Lung (tissue), 12 donors: ENCODE measurements around the gene NR3C1. TPM values are rescaled to one million over a fixed set of nuclear protein-coding genes. Genes with fewer than 3 reads are reported as not detected.

Source experiments
- ATAC-seq: fragments of 200-7000 bp; cut with Tn5 transposase; one replicate; pipeline ENCODE4 v1.9.1; 2020; ENCODE audit warnings: moderate number of reproducible peaks; ENCODE audit not compliant: insufficient read depth, low FRiP score
- DNase-seq, 3 donors: peaks; one replicate each; pipeline ENCODE4 v3.0.0-alpha.2; 2013 to 2017
- H3K27ac ChIP-seq, 2 donors: one replicate each; pipeline ENCODE4 v1.5.1; 2013; ENCODE audit warnings: mild to moderate bottlenecking in 2 of 2, moderate library complexity in 2 of 2, control low read depth in 1 of 2, inconsistent platforms in 1 of 2, low read depth in 1 of 2, low read length in 1 of 2
- H3K27me3 ChIP-seq, 3 donors: one replicate each; pipeline ENCODE4 v1.5.1; 2013; ENCODE audit warnings: low read length in 2 of 3; ENCODE audit not compliant: control insufficient read depth in 3 of 3, insufficient read depth in 3 of 3
- H3K36me3 ChIP-seq, 4 donors: one replicate each; pipeline ENCODE4 v1.5.1; 2013; ENCODE audit warnings: low read length in 4 of 4, mild to moderate bottlenecking in 1 of 4, moderate library complexity in 1 of 4; ENCODE audit not compliant: control insufficient read depth in 4 of 4, insufficient read depth in 4 of 4
- H3K4me1 ChIP-seq, 5 donors: one replicate each; pipeline ENCODE4 v1.5.1; 2013; ENCODE audit warnings: low read length in 5 of 5, mild to moderate bottlenecking in 2 of 5, moderate library complexity in 1 of 5; ENCODE audit not compliant: control insufficient read depth in 5 of 5, insufficient read depth in 5 of 5
- H3K4me3 ChIP-seq: one replicate; pipeline ENCODE4 v1.5.1; 2013; ENCODE audit warnings: mild to moderate bottlenecking, control low read depth, moderate library complexity
- H3K9ac ChIP-seq, 2 donors: one replicate each; pipeline ENCODE4 v1.5.1; 2013; ENCODE audit warnings: low read length in 2 of 2, control low read depth in 1 of 2; ENCODE audit not compliant: insufficient read depth in 1 of 2
- H3K9me3 ChIP-seq, 4 donors: one replicate each; pipeline ENCODE4 v1.5.1; 2013; ENCODE audit warnings: low read length in 3 of 4, mild to moderate bottlenecking in 1 of 4, moderate library complexity in 1 of 4; ENCODE audit not compliant: control insufficient read depth in 4 of 4, insufficient read depth in 3 of 4
- CTCF ChIP-seq: IDR thresholded peaks from 2 replicates; pipeline ENCODE4 v1.5.1; 2012; ENCODE audit warnings: mild to moderate bottlenecking; ENCODE audit errors: control extremely low read depth, extremely low read depth
- WGBS, 2 donors: extraction: QIAGEN DNeasy Blood & Tissue Kit; methylation state at CpG; one replicate each; pipeline ENCODE4 v1.1.7; 2013; 5-methylcytosine and 5-hydroxymethylcytosine counted together
- polyA plus RNA-seq, 2 donors: library from polyadenylated mRNA; stranded (reverse); fragments of 200-250 nt; gene quantifications; one replicate each; pipeline ENCODE4 v1.2.1, GENCODE V29; 2013
- total RNA-seq, 2 donors: library from RNA; depleted of rRNA in 1 of 2; stranded (reverse); fragments of >200 nt in 1 of 2; gene quantifications; one replicate each; pipeline ENCODE4 v1.2.1, GENCODE V29; 2014 to 2021
- donor health status: control.
- donor health status: control.
- donor health status: Bipolar disorder and iron deficiency.
- donor health status: healthy.
- donor health status: DM: yes; HTN: yes; CAD: no.

The NR3C1 gene
- total and polyA plus RNA-seq, 4 donors = 21.6 to 103 (median 48.2) TPM

- peak overlapping the region in 1 of 2 donors; percentile 88 for H3K9ac ChIP-seq
- peak overlapping the region; percentile 45 to 68 for H3K27ac ChIP-seq
- no peaks in the 10 kb centered on the region for H3K27me3 ChIP-seq
- ATAC-seq (no peak), DNase-seq (no peak)
- WGBS, 2 donors = 40 to 58% methylated on average over 12 of the region's 12 CpGs
- H3K4me1 ChIP-seq = peaks cover 0 to 72% (median 2%) of the 10 kb centered on the region in 5 donors
- peaks cover 0 to 11% (median 4%) of the 10 kb centered on the region in 4 donors for H3K36me3 ChIP-seq
- TF ChIP-seq CTCF = no peak
- peak overlapping the region; percentile 18 for H3K4me3 ChIP-seq
- H3K9me3 ChIP-seq = no peaks in the 10 kb centered on the region
These were observed 3.6 kb downstream of the NR3C1 start for GRCh38 chr5:143399616-143400540.

GRCh38 chr5:143398451-143399237, 4.8 kb downstream of the NR3C1 start:
- peaks cover 0 to 11% (median 4%) of the 10 kb centered on the region in 4 donors for H3K36me3 ChIP-seq
- H3K9me3 ChIP-seq = no peaks in the 10 kb centered on the region
- ATAC-seq (no peak), DNase-seq (peak in 1 of 3 donors; percentile 20)
- no peaks in the 10 kb centered on the region for H3K27me3 ChIP-seq
- H3K4me1 ChIP-seq = peaks cover 0 to 70% (median 5%) of the 10 kb centered on the region in 5 donors
- 42 to 56% methylated on average over 8 of the region's 8 CpGs for WGBS, 2 donors
- no peak overlapping the region for H3K27ac ChIP-seq
- H3K9ac ChIP-seq = peak overlapping the region in 1 of 2 donors; percentile 72
- TF ChIP-seq CTCF = no peak
- H3K4me3 ChIP-seq = no peak overlapping the region

GRCh38 chr5:143398053-143398355, 5.5 kb downstream of the NR3C1 start:
- H3K27ac ChIP-seq = no peak overlapping the region
- ATAC-seq = no peak
- TF ChIP-seq CTCF = no peak

More at GRCh38 chr5:143398053-143398355, 5.5 kb downstream of the NR3C1 start:
- peaks cover 0 to 11% (median 4%) of the 10 kb centered on the region in 4 donors for H3K36me3 ChIP-seq
- H3K4me3 ChIP-seq = no peak overlapping the region
- WGBS, 2 donors = 43 to 67% methylated on average over 2 of the region's 2 CpGs
- no peaks in the 10 kb centered on the region for H3K27me3 ChIP-seq
- no peaks in the 10 kb centered on the region for H3K9me3 ChIP-seq
- no peak for DNase-seq
- H3K4me1 ChIP-seq = peaks cover 0 to 70% (median 5%) of the 10 kb centered on the region in 5 donors
- H3K9ac ChIP-seq = peak overlapping the region in 1 of 2 donors; percentile 38
